ENCODE data around the gene CLDN5.

DNA sequence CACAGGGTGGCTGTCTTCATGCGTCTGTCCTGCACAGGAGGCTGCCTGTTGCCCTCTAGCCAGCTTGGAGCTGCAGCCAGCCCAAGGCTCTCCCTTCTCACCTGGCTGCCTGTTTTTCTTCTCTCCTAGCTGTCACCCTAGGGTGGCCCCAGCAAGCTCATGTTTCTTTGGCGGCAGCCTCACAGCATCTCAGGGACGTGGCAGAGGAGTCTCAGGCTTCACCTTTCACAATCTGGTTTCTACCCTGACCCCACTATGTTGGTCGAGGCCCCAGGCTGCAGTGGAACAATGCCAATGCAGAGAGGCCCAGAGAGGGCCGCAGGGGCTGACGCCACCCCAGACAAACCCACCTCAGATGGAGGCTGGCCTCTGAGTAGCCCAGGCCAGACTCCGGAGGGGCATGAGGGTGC is 2.5 kb upstream of the CLDN5 start:
- TF ChIP-seq, protein P1, sequence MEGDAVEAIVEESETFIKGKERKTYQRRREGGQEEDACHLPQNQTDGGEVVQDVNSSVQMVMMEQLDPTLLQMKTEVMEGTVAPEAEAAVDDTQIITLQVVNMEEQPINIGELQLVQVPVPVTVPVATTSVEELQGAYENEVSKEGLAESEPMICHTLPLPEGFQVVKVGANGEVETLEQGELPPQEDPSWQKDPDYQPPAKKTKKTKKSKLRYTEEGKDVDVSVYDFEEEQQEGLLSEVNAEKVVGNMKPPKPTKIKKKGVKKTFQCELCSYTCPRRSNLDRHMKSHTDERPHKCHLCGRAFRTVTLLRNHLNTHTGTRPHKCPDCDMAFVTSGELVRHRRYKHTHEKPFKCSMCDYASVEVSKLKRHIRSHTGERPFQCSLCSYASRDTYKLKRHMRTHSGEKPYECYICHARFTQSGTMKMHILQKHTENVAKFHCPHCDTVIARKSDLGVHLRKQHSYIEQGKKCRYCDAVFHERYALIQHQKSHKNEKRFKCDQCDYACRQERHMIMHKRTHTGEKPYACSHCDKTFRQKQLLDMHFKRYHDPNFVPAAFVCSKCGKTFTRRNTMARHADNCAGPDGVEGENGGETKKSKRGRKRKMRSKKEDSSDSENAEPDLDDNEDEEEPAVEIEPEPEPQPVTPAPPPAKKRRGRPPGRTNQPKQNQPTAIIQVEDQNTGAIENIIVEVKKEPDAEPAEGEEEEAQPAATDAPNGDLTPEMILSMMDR (IDR thresholded peaks at IDR 0.05): no peak
- no peak for TF ChIP-seq POLR2A (IDR thresholded peaks at IDR 0.05)
